Measurements from ENCODE around the gene HACD3.

DNA sequence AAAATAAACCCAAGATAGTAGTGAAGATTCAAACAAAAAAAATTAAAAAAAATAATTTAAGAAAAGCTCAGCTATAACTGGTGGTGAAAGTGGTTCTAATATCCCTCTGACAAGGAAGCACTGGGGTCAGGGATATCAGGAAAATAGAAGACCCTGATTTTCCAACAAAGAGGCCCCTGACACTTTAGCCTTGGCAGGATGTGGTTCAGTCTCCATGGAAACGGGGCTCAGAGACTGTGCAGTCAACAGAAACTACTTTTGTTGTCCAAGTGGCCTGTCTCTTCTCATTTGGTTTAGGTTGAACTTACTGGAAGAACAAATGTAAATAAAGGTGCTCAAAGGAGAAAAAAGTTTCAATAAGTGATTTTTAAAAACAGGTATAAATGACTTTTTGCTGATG lies 53.4 kb downstream of the HACD3 start:
- TF ChIP-seq POLR2AphosphoS5 (IDR thresholded peaks at IDR 0.05; ENCODE audit: low read depth, low read length) (no peak), POLR2A (IDR thresholded peaks at IDR 0.05; ENCODE audit: low read depth, low read length) (no peak), TAF1 (IDR thresholded peaks at IDR 0.05; ENCODE audit: low read depth, low read length) (no peak)
